Astrocyte (in vitro differentiated cells and primary cell): ENCODE measurements around the gene ZAP70. TPM values are rescaled to one million over a fixed set of nuclear protein-coding genes. Genes with fewer than 3 reads are reported as not detected.

ENCODE experiments used
- DNase-seq: peaks from one replicate; pipeline ENCODE4 v3.0.0-alpha.2; 2010; ENCODE audit warnings: low read depth
- FAIRE-seq: peaks from 2 replicates; lab custom pipeline; 2011; peaks lifted over from hg19 to GRCh38; lab: Jason Lieb, UNC
- H2AFZ ChIP-seq: 2 replicates; pipeline ENCODE4 v1.6.0; 2012; ENCODE audit warnings: low read depth, low read length, inconsistent platforms
- H3K27ac ChIP-seq: 2 replicates; pipeline ENCODE4 v1.5.1; 2011; ENCODE audit warnings: low read depth, low read length, inconsistent platforms
- H3K27me3 ChIP-seq: 2 replicates; pipeline ENCODE4 v1.6.0; 2011; ENCODE audit warnings: low read length, inconsistent platforms; ENCODE audit not compliant: insufficient read depth
- H3K36me3 ChIP-seq: 2 replicates; pipeline ENCODE4 v1.5.1; 2011; ENCODE audit warnings: low read length, inconsistent platforms; ENCODE audit not compliant: insufficient read depth
- H3K4me1 ChIP-seq: 2 replicates; pipeline ENCODE4 v1.5.1; 2011; ENCODE audit warnings: low read length, inconsistent platforms; ENCODE audit not compliant: insufficient read depth
- H3K4me2 ChIP-seq: 2 replicates; pipeline ENCODE4 v1.6.0; 2012; ENCODE audit warnings: low read length, inconsistent platforms
- H3K4me3 ChIP-seq: 2 replicates; pipeline ENCODE4 v1.5.1; 2011; ENCODE audit warnings: low read depth, mild to moderate bottlenecking, low read length, inconsistent platforms; ENCODE audit not compliant: insufficient read depth
- H3K79me2 ChIP-seq: 2 replicates; pipeline ENCODE4 v1.6.0; 2012; ENCODE audit warnings: mild to moderate bottlenecking, low read length, inconsistent platforms; ENCODE audit not compliant: insufficient read depth
- H3K9ac ChIP-seq: 2 replicates; pipeline ENCODE4 v1.6.0; 2012; ENCODE audit warnings: mild to moderate bottlenecking, low read length, inconsistent platforms
- H3K9me3 ChIP-seq: 2 replicates; pipeline ENCODE4 v1.5.1; 2012; ENCODE audit warnings: low read depth, mild to moderate bottlenecking, low read length, inconsistent platforms; ENCODE audit not compliant: insufficient read depth
- H4K20me1 ChIP-seq: 2 replicates; pipeline ENCODE4 v1.6.0; 2012; ENCODE audit warnings: low read length, inconsistent platforms; ENCODE audit not compliant: insufficient read depth
- H3K27ac Mint-ChIP-seq: one replicate; pipeline ENCODE4 v1.8.0; 2021; ENCODE audit warnings: mild to moderate bottlenecking, mixed read lengths; ENCODE audit not compliant: unreplicated experiment
- H3K27me3 Mint-ChIP-seq: one replicate; pipeline ENCODE4 v1.8.0; 2021; ENCODE audit warnings: low read depth, mixed read lengths; ENCODE audit not compliant: unreplicated experiment
- H3K36me3 Mint-ChIP-seq: one replicate; pipeline ENCODE4 v1.8.0; 2021; ENCODE audit warnings: low read depth, mixed read lengths; ENCODE audit not compliant: unreplicated experiment
- H3K4me1 Mint-ChIP-seq: one replicate; pipeline ENCODE4 v1.8.0; 2021; ENCODE audit warnings: low read depth, mixed read lengths; ENCODE audit not compliant: unreplicated experiment
- H3K4me3 Mint-ChIP-seq: one replicate; pipeline ENCODE4 v1.8.0; 2021; ENCODE audit warnings: mild to moderate bottlenecking, moderate library complexity, mixed read lengths; ENCODE audit not compliant: unreplicated experiment
- H3K9me3 Mint-ChIP-seq: one replicate; pipeline ENCODE4 v1.8.0; 2021; ENCODE audit warnings: mild to moderate bottlenecking, mixed read lengths; ENCODE audit not compliant: unreplicated experiment
- EZH2 ChIP-seq: IDR thresholded peaks from 2 replicates; pipeline ENCODE4 v1.6.1; 2012; ENCODE audit warnings: mild to moderate bottlenecking, low read length, inconsistent platforms; ENCODE audit not compliant: insufficient read depth
- total RNA-seq: library from RNA; stranded (reverse); gene quantifications from 2 replicates; pipeline ENCODE4 v1.2.1, GENCODE V29; 2021
- TF ChIP-seq, protein P1 (sequence below): IDR thresholded peaks from 2 replicates; pipeline ENCODE4 v1.5.1; 2011; ENCODE audit warnings: low read depth, mild to moderate bottlenecking, inconsistent platforms, low read length, moderate library complexity; ENCODE audit not compliant: insufficient read depth

The ZAP70 gene
- total RNA-seq, 1 donor from 2014 or later = 0.73 TPM

DNA sequence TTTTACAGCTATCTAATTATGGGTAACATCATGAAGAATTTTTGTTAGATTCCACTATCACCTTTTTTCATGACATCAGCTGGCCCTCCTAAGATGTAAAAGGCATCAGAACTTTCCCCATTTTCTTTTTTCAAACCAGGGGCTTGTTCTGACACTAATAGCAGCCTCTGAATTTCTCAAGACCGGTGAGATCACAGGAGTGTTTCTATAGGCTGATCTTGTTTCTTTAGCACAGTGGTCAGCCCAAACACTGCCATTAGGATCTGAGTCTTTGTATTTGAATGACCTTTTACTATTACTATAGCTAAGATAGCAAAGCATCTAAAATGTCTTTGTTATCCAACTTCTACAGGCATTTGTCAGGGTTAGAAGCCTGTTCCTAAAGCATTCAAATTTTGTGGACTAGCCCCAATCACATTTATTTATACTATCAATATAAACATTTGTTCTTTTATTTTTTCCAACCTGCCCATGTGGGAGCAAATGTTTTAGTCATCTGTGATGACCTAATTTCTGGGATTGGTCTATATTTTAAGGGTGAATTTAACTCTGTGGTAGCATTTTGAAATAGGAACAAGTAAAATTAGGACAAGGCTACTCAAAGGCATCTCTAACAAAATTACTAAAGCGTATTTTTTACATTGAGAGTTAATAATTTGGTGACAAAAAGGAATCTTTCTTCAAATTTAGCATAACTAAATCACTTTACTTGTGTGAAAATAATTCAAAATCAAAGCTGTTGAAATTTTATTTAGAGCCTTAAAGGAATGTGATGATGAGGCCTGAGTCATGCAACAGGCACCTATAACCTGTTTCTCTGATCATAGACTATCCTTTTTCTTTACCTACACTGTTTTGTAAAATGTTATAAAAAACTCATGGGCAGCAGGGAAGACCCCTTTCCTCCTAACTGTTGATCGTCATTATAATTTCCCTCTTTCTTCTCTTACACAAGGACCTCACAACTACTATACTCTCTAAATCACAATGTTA is 39.3 kb downstream of the ZAP70 start:
- H3K27ac ChIP-seq = no peak overlapping the region
- Mint-ChIP-seq H3K27me3 (no peaks in the 10 kb centered on the region), H3K4me3 (no peak overlapping the region), H3K4me1 (peaks cover 19% of the 10 kb centered on the region), H3K36me3 (peaks cover 11% of the 10 kb centered on the region), H3K9me3 (no peaks in the 10 kb centered on the region), H3K27ac (no peak overlapping the region)
- TF ChIP-seq, protein P1, sequence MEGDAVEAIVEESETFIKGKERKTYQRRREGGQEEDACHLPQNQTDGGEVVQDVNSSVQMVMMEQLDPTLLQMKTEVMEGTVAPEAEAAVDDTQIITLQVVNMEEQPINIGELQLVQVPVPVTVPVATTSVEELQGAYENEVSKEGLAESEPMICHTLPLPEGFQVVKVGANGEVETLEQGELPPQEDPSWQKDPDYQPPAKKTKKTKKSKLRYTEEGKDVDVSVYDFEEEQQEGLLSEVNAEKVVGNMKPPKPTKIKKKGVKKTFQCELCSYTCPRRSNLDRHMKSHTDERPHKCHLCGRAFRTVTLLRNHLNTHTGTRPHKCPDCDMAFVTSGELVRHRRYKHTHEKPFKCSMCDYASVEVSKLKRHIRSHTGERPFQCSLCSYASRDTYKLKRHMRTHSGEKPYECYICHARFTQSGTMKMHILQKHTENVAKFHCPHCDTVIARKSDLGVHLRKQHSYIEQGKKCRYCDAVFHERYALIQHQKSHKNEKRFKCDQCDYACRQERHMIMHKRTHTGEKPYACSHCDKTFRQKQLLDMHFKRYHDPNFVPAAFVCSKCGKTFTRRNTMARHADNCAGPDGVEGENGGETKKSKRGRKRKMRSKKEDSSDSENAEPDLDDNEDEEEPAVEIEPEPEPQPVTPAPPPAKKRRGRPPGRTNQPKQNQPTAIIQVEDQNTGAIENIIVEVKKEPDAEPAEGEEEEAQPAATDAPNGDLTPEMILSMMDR = no peak
- no peak for TF ChIP-seq EZH2
- H2AFZ ChIP-seq = no peak overlapping the region
- H3K4me3 ChIP-seq = no peak overlapping the region
- DNase-seq = no peak
- H4K20me1 ChIP-seq = peaks cover 4% of the 10 kb centered on the region
- H3K9ac ChIP-seq = no peak overlapping the region
- FAIRE-seq = no peak
- H3K79me2 ChIP-seq = no peaks in the 10 kb centered on the region
- H3K4me2 ChIP-seq = no peak overlapping the region
- no peaks in the 10 kb centered on the region for H3K9me3 ChIP-seq
- peaks cover 6% of the 10 kb centered on the region for H3K4me1 ChIP-seq
- no peaks in the 10 kb centered on the region for H3K27me3 ChIP-seq
- peaks cover 15% of the 10 kb centered on the region for H3K36me3 ChIP-seq

DNA sequence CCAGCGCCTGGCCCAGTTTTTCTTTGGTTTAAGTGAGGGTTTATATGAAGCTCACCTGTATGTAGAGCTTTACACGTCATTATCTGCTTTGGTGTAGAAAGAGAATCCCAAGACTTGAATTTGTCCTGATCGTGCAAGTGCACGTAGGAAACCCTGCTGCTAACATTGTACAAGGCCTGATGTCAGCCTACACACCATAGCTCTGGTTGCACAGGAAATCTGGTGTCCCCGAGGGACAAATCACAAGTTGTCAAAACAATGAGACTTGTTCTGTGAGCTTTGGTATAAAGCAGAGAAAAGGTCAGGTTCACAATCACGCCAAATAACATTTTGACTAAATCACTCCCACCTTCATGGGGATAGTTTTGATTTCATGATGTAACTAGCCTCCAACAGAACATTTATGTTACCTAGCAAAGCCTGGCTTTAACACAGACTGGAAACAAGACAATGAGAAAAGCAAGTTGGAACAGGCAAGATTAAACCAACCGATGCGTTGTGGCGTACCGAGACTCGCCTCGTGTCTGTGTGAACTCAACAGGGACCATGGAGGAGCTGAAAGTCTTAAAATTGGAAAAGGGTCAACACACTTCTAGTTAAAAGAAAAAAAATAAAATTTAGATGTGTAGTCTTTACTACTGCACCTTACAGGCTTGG is 41.4 kb downstream of the ZAP70 start:
- Mint-ChIP-seq H3K27ac (no peak overlapping the region), H3K36me3 (peaks cover 18% of the 10 kb centered on the region), H3K9me3 (no peaks in the 10 kb centered on the region), H3K27me3 (no peaks in the 10 kb centered on the region), H3K4me3 (no peak overlapping the region), H3K4me1 (peaks cover 14% of the 10 kb centered on the region)
- no peak overlapping the region for H2AFZ ChIP-seq
- FAIRE-seq = no peak
- H3K4me3 ChIP-seq = no peak overlapping the region
- no peaks in the 10 kb centered on the region for H3K27me3 ChIP-seq
- no peak overlapping the region for H3K4me2 ChIP-seq
- H4K20me1 ChIP-seq = peaks cover 4% of the 10 kb centered on the region
- H3K9ac ChIP-seq = no peak overlapping the region
- DNase-seq = no peak
- H3K9me3 ChIP-seq = no peaks in the 10 kb centered on the region
- no peaks in the 10 kb centered on the region for H3K79me2 ChIP-seq
- TF ChIP-seq, protein P1 = no peak
- no peak for TF ChIP-seq EZH2
- H3K4me1 ChIP-seq = peaks cover 6% of the 10 kb centered on the region
- H3K27ac ChIP-seq = no peak overlapping the region
- peaks cover 21% of the 10 kb centered on the region for H3K36me3 ChIP-seq
